Ishikawa (cell line): ENCODE measurements around the gene ITGAX.

ENCODE experiments used
- CEBPB ChIP-seq: IDR thresholded peaks from 2 replicates; pipeline ENCODE4 v1.6.1; 2012
- CREB1 ChIP-seq: IDR thresholded peaks from 2 replicates; pipeline ENCODE4 v1.6.1; 2012; ENCODE audit warnings: low read depth
- EGR1 ChIP-seq: IDR thresholded peaks from 2 replicates; pipeline ENCODE4 v1.6.1; 2012
- EP300 ChIP-seq: IDR thresholded peaks from 2 replicates; pipeline ENCODE4 v1.6.1; 2012; ENCODE audit warnings: borderline replicate concordance
- FOXM1 ChIP-seq: IDR thresholded peaks from 2 replicates; pipeline ENCODE4 v1.6.1; 2012; ENCODE audit warnings: low read depth, borderline replicate concordance
- NFIC ChIP-seq: IDR thresholded peaks from 2 replicates; pipeline ENCODE4 v1.6.1; 2012
- RAD21 ChIP-seq: IDR thresholded peaks from 2 replicates; pipeline ENCODE4 v1.6.1; 2012; ENCODE audit warnings: low read depth
- TAF1 ChIP-seq: IDR thresholded peaks from 2 replicates; pipeline ENCODE4 v1.6.1; 2012; ENCODE audit warnings: low read depth, mild to moderate bottlenecking
- TCF12 ChIP-seq: IDR thresholded peaks from 2 replicates; pipeline ENCODE4 v1.6.1; 2012; ENCODE audit warnings: low read depth
- TEAD4 ChIP-seq: IDR thresholded peaks from 2 replicates; pipeline ENCODE4 v1.6.1; 2012
- YY1 ChIP-seq: IDR thresholded peaks from 2 replicates; pipeline ENCODE4 v1.6.1; 2012; ENCODE audit warnings: low read depth
- ZBTB7A ChIP-seq: IDR thresholded peaks from 2 replicates; pipeline ENCODE4 v1.6.1; 2012; ENCODE audit warnings: low read depth
- TF ChIP-seq, protein P1 (sequence below): IDR thresholded peaks from 2 replicates; pipeline ENCODE4 v1.6.1; 2012
- TF ChIP-seq, protein P2 (sequence below): IDR thresholded peaks from 2 replicates; pipeline ENCODE4 v1.6.1; 2012
- TF ChIP-seq, protein P3 (sequence below): IDR thresholded peaks from 2 replicates; pipeline ENCODE4 v1.6.1; 2012; ENCODE audit warnings: low read depth, mild to moderate bottlenecking

Gene ITGAX

DNA sequence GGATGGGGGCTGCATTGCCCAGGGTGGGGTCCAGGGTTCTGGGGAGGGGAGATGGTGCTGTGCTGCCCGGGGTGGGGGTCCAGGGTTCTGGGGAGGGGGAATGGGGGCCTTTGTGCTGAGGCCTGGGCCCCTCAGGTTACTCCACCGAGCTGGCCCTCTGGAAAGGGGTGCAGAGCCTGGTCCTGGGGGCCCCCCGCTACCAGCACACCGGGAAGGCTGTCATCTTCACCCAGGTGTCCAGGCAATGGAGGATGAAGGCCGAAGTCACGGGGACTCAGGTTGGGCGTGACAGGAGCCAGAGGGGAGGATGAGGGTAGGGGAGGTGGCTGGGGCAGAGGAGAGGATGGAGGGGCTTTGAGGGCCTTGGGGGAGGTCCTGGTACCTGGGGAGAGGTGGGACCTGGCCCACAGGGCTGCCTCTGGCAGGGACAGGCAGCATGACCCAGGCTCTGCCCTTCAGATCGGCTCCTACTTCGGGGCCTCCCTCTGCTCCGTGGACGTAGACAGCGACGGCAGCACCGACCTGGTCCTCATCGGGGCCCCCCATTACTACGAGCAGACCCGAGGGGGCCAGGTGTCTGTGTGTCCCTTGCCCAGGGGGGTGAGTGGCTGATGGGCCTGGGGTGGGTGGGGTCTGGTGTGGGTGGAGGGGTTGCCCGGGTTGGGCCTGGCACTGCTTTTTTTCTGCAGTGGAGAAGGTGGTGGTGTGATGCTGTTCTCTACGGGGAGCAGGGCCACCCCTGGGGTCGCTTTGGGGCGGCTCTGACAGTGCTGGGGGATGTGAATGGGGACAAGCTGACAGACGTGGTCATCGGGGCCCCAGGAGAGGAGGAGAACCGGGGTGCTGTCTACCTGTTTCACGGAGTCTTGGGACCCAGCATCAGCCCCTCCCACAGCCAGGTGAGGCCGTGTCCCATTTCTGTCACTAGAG is 7.8 kb downstream of the ITGAX start:
- TF ChIP-seq TEAD4 = no peak
- TF ChIP-seq TAF1 = no peak
- TF ChIP-seq, protein P1, sequence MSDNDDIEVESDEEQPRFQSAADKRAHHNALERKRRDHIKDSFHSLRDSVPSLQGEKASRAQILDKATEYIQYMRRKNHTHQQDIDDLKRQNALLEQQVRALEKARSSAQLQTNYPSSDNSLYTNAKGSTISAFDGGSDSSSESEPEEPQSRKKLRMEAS = no peak
- no peak for TF ChIP-seq EP300
- TF ChIP-seq, protein P2, sequence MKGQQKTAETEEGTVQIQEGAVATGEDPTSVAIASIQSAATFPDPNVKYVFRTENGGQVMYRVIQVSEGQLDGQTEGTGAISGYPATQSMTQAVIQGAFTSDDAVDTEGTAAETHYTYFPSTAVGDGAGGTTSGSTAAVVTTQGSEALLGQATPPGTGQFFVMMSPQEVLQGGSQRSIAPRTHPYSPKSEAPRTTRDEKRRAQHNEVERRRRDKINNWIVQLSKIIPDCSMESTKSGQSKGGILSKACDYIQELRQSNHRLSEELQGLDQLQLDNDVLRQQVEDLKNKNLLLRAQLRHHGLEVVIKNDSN = no peak
- TF ChIP-seq FOXM1 = no peak
- no peak for TF ChIP-seq ZBTB7A
- TF ChIP-seq CEBPB = no peak
- TF ChIP-seq YY1 = no peak
- TF ChIP-seq RAD21 = no peak
- no peak for TF ChIP-seq EGR1
- no peak for TF ChIP-seq TCF12
- TF ChIP-seq NFIC = no peak
- TF ChIP-seq, protein P3, sequence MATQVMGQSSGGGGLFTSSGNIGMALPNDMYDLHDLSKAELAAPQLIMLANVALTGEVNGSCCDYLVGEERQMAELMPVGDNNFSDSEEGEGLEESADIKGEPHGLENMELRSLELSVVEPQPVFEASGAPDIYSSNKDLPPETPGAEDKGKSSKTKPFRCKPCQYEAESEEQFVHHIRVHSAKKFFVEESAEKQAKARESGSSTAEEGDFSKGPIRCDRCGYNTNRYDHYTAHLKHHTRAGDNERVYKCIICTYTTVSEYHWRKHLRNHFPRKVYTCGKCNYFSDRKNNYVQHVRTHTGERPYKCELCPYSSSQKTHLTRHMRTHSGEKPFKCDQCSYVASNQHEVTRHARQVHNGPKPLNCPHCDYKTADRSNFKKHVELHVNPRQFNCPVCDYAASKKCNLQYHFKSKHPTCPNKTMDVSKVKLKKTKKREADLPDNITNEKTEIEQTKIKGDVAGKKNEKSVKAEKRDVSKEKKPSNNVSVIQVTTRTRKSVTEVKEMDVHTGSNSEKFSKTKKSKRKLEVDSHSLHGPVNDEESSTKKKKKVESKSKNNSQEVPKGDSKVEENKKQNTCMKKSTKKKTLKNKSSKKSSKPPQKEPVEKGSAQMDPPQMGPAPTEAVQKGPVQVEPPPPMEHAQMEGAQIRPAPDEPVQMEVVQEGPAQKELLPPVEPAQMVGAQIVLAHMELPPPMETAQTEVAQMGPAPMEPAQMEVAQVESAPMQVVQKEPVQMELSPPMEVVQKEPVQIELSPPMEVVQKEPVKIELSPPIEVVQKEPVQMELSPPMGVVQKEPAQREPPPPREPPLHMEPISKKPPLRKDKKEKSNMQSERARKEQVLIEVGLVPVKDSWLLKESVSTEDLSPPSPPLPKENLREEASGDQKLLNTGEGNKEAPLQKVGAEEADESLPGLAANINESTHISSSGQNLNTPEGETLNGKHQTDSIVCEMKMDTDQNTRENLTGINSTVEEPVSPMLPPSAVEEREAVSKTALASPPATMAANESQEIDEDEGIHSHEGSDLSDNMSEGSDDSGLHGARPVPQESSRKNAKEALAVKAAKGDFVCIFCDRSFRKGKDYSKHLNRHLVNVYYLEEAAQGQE = no peak
- TF ChIP-seq CREB1 = no peak

DNA sequence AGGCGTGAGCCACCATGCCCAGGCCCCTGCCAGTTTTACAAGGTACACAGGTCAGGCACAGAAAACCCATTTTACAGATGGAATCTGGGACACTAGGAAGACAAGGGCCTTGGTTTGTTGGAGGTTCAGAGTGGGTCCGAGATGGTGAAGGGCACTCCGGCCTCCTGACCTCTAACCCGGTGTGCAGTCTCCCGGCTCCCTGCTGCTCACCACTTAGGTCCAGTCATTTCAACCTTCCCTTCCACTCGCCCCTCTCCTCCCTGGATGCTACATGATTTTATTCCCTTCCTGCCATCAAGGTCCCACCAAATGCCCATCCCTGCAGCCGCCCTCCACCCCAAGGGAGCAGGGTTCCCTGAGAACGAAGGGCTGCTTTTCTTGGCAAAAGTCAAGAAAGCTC is 8.7 kb downstream of the ITGAX start:
- TF ChIP-seq NFIC = no peak
- no peak for TF ChIP-seq CEBPB
- TF ChIP-seq TAF1 = no peak
- no peak for TF ChIP-seq EP300
- no peak for TF ChIP-seq EGR1
- TF ChIP-seq CREB1 = no peak
- TF ChIP-seq YY1 = no peak
- TF ChIP-seq RAD21 = no peak
- TF ChIP-seq, protein P3 = no peak
- TF ChIP-seq, protein P2 = no peak
- no peak for TF ChIP-seq FOXM1

DNA sequence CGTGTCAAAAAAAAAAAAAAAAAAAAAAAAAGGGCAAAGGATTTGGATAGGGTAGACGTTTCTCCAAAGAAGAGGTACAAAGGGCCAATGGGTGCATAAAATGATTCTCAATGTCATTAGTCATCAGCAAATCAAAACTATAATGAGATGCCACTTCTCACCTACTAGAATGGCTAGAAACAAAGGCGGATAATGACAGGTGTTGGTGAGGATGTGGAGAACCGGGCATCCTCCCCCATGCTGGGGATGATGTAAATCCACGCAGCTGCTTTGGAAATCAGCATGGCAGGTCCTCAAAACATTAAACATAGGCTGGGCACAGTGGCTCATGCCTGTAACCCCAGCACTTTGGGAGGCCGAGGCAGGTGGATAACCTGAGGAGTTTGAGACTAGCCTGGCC is 9.4 kb downstream of the ITGAX start:
- TF ChIP-seq TCF12 (no peak), CEBPB (no peak), ZBTB7A (no peak), FOXM1 (no peak), CREB1 (no peak), EGR1 (no peak), TAF1 (no peak), NFIC (no peak), YY1 (no peak), EP300 (no peak)
- TF ChIP-seq, protein P1 = no peak
- TF ChIP-seq, protein P2 = no peak

DNA sequence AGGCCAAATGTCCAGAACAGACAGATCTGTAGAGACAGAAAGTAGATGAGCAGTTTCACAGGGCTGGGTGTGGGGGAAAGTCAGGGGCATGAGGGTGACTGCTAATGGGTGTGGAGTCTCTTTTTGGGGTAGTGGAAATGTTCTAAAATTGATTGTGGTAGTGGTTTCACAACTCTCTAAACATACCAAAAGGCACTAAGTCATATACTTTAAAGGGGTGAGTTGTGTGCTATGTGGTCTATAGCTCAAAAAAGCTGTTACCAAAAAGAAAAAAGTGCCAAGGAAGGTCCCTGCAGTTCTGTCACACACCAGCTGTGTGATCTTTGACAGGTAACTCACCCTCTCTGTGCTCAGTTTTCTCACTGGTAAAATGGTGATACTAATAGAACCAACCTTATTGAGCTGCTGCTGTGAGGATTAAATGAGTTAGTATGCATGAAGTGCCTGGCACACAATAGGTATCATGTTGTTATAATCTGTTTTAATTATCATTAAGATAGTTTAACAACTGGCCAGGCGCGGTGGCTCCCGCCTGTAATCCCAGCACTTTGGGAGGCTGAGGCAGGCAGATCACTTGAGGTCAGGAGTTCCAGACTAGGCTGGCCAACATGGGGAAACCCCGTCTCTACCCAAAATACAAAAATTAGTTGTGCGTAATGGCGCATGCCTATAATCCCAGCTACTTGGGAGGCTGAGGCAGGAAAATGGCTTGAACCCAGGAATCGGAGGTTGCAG is 10.3 kb downstream of the ITGAX start:
- TF ChIP-seq TCF12 = no peak
- TF ChIP-seq TAF1 = no peak
- no peak for TF ChIP-seq RAD21
- TF ChIP-seq, protein P1 = no peak
- TF ChIP-seq, protein P2 = no peak
